B cell (primary cell): ENCODE results near the gene FRMD4A.

Experiments
- EZH2 ChIP-seq: IDR thresholded peaks from 2 replicates; pipeline ENCODE4 v1.6.1; 2012; ENCODE audit warnings: borderline replicate concordance, low read depth, mild to moderate bottlenecking, moderate library complexity, low read length; ENCODE audit not compliant: insufficient read depth, poor library complexity, severe bottlenecking
- TF ChIP-seq, protein P1 (sequence below): fragments of 200-600 bp; IDR thresholded peaks from one replicate; pipeline ENCODE4 v1.8.0; 2022; ENCODE audit warnings: antibody characterized with exemption, mild to moderate bottlenecking

DNA sequence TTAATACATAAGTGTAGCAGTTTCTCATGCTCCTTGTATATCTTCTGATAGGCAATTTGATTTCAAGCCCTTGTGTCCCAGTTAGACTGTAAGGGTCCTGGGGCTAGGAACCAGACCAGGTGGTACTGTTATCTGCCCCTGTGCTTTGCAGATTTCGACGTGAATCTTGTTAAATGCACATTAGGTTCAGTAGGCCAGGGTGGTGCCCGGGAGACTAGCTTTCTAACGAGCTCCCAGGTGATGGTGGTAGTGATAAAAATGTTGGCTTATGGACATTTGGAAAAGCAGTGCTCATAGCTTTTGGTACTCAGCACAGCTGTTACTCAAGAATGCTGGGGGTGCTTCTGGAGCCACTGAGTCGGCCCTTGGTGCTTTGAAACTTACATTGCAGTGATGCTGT lies 679.8 kb downstream of the FRMD4A start:
- TF ChIP-seq, protein P1, sequence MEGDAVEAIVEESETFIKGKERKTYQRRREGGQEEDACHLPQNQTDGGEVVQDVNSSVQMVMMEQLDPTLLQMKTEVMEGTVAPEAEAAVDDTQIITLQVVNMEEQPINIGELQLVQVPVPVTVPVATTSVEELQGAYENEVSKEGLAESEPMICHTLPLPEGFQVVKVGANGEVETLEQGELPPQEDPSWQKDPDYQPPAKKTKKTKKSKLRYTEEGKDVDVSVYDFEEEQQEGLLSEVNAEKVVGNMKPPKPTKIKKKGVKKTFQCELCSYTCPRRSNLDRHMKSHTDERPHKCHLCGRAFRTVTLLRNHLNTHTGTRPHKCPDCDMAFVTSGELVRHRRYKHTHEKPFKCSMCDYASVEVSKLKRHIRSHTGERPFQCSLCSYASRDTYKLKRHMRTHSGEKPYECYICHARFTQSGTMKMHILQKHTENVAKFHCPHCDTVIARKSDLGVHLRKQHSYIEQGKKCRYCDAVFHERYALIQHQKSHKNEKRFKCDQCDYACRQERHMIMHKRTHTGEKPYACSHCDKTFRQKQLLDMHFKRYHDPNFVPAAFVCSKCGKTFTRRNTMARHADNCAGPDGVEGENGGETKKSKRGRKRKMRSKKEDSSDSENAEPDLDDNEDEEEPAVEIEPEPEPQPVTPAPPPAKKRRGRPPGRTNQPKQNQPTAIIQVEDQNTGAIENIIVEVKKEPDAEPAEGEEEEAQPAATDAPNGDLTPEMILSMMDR = no peak
- no peak for TF ChIP-seq EZH2
